Measurements from ENCODE around the gene FBXO34. TPM values are rescaled to one million over a fixed set of nuclear protein-coding genes. Genes with fewer than 3 reads are reported as not detected.

FBXO34 gene
- total and polyA plus RNA-seq, 10 of the 15 experiments (the other 5 are each of a cell fraction or from before 2014, with no cell fraction given) = 5.6 to 22.8 (median 17.6) TPM

DNA sequence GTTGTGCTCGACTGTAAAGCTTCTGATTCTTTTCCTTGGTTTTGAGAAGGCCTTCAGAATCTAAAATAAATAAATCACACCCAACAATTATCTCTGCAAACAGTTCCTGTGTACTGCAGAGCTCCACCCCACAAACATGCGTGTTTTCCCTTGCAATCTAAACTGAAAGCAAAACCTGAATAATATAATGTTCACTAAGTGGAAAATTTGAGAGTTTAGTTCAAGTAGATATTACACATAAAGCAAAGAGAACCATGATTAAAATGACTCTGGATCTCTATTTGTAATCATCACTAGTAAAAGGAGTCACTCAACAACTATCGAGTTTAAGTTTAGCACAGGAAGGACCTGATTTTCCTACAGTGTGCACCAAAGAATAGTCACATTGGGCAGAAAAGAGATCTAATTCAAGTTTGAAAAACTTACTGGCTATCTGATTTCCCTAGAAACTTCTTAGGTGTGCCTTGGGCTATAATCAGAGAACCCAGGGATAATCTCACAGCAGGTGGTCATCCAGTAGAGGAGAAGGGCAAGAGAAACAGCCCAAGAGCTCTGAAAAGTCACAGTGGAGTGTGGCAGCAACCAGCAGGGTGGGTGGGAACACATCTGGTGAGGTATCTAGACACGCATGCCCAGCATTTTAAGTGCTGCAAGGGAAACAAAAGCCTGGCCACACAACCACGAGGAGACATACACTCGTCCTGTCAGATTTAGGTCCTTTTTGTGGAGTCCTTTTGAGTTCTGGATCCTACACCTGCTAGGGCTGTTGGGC is 115.0 kb downstream of the FBXO34 start:
- no peak overlapping the region for H3K4me2 ChIP-seq (ENCODE audit: control insufficient read depth, insufficient read depth)
- H3K36me3 ChIP-seq (ENCODE audit: control insufficient read depth in 2 of 2, insufficient read depth in 2 of 2, low read length in 1 of 2) = peaks cover 2 to 7% of the 10 kb centered on the region in 2 experiments; a peak in 3 of 4 replicates
- H2AFZ ChIP-seq (ENCODE audit: control insufficient read depth, low read depth, low read length) = no peak overlapping the region
- SMC1A ChIA-PET (ENCODE audit: uncharacterized antibody, unreplicated experiment) = no interaction called here
- DNase-seq (ENCODE audit: low read depth, low spot score) = no peak
- BruUV-seq (replicated peaks) = no TSS peak
- no peak overlapping the region for H3K4me3 ChIP-seq
- H3K9ac ChIP-seq (ENCODE audit: control insufficient read depth, insufficient read depth, low read length) = no peak overlapping the region
- intact Hi-C loops (cut with micrococcal nuclease; ENCODE audit: unreplicated experiment) = no loop called here
- H4K20me1 ChIP-seq (ENCODE audit: control insufficient read depth, insufficient read depth) = no peaks in the 10 kb centered on the region
- no peaks in the 10 kb centered on the region for H3K4me1 ChIP-seq (ENCODE audit: control insufficient read depth, insufficient read depth, low read length)
- no peaks in the 10 kb centered on the region for H3K27me3 ChIP-seq (replicated peaks in 1 of 2; ENCODE audit: control insufficient read depth in 2 of 2, insufficient read depth in 2 of 2, low read length in 1 of 2)
- H3K9me3 ChIP-seq (replicated peaks; ENCODE audit: control insufficient read depth, insufficient read depth, low read length) = no peaks in the 10 kb centered on the region
- RAD21 ChIA-PET (ENCODE audit: unreplicated experiment) = interaction anchor here (0.7 kb wide), 1 partner anchor 116 kb away, joined by 3 read pairs; no protein-coding TSS in a partner anchor
- WGBS (ENCODE audit: insufficient coverage, insufficient replicate concordance, low lambda C conversion rate, missing lambda C conversion rate) = 66% methylated on average over 6 of the region's 6 CpGs
- CTCF ChIA-PET = interaction anchor here (0.9 kb wide), 1 partner anchor 116 kb away, joined by 3 read pairs; no protein-coding TSS in a partner anchor
- in situ Hi-C loops (cut with MboI) = no loop called here
- POLR2A ChIA-PET = no interaction called here
- H3K79me2 ChIP-seq (ENCODE audit: control insufficient read depth, insufficient read depth, low read length) = no peaks in the 10 kb centered on the region
- no peak overlapping the region for H3K27ac ChIP-seq (ENCODE audit: control insufficient read depth, insufficient read depth)
- FAIRE-seq = no peak
- TF ChIP-seq WRNIP1 (IDR thresholded peaks at IDR 0.05; ENCODE audit: borderline replicate concordance, low read depth, low read length) = no peak
- TF ChIP-seq, protein P1, sequence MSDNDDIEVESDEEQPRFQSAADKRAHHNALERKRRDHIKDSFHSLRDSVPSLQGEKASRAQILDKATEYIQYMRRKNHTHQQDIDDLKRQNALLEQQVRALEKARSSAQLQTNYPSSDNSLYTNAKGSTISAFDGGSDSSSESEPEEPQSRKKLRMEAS (IDR thresholded peaks at IDR 0.05; ENCODE audit: low read depth, low read length) = no peak
- no peak for TF ChIP-seq ZBED1 (IDR thresholded peaks at IDR 0.05; ENCODE audit: borderline replicate concordance)
- TF ChIP-seq POLR2AphosphoS2 (IDR thresholded peaks at IDR 0.05; ENCODE audit: low read depth, low read length) = no peak
- TF ChIP-seq NFXL1 (IDR thresholded peaks at IDR 0.05; ENCODE audit: borderline replicate concordance) = no peak
- TF ChIP-seq FOS (IDR thresholded peaks at IDR 0.05; ENCODE audit: borderline replicate concordance, extremely low read depth, insufficient read length) = no peak
- no peak for TF ChIP-seq NFIC (IDR thresholded peaks at IDR 0.05; ENCODE audit: low read depth, low read length)
- TF ChIP-seq NFYB (IDR thresholded peaks at IDR 0.05; ENCODE audit: insufficient read depth, low read depth, low read length) = no peak
- TF ChIP-seq BMI1 (IDR thresholded peaks at IDR 0.05; ENCODE audit: borderline replicate concordance) = no peak
- ATAC-seq = no peak

Measured in GM12878 (cell line).